Right cardiac atrium (tissue), 5 donors: ENCODE data around the gene DHRS9. TPM values are rescaled to one million over a fixed set of nuclear protein-coding genes. Genes with fewer than 3 reads are reported as not detected.

ENCODE experiments used
- ATAC-seq, 2 donors: fragments of 200-7000 bp; cut with Tn5 transposase; one replicate each; pipeline versions ENCODE4 v1.8.0 to v1.9.1; 2020; ENCODE audit warnings: moderate library complexity in 2 of 2, mild to moderate bottlenecking in 1 of 2
- DNase-seq, 3 donors: peaks; one replicate each; pipeline ENCODE4 v3.0.0-alpha.2; 2020
- H3K27ac ChIP-seq: one replicate; pipeline ENCODE4 v1.5.1; 2013; ENCODE audit warnings: mild to moderate bottlenecking, low read length, control low read depth, moderate library complexity
- H3K27me3 ChIP-seq: one replicate; pipeline ENCODE4 v1.6.1; 2013; ENCODE audit not compliant: control insufficient read depth, insufficient read depth
- H3K4me1 ChIP-seq: one replicate; pipeline ENCODE4 v1.6.1; 2013; ENCODE audit warnings: low read length; ENCODE audit not compliant: control insufficient read depth, insufficient read depth
- H3K4me3 ChIP-seq: one replicate; pipeline ENCODE4 v1.5.1; 2013; ENCODE audit warnings: low read length, control low read depth
- H3K9me3 ChIP-seq: one replicate; pipeline ENCODE4 v1.6.1; 2013; ENCODE audit warnings: low read length; ENCODE audit not compliant: control insufficient read depth
- WGBS: extraction: QIAGEN DNeasy Blood & Tissue Kit; methylation state at CpG from one replicate; pipeline ENCODE4 v1.1.7; 2013; 5-methylcytosine and 5-hydroxymethylcytosine counted together
- intact Hi-C, 4 donors: fragments of 100-400 bp; cut with DNase I; formaldehyde crosslinking; loops; one replicate each; pipeline versions ENCODE4 v1.11.0 to v1.14.0; 2022 to 2023
- polyA plus RNA-seq: library from polyadenylated mRNA; stranded (reverse); fragments of 200-250 nt; gene quantifications from one replicate; pipeline ENCODE4 v1.2.3, GENCODE V29; 2013
- total RNA-seq, 4 donors: library from RNA; stranded (reverse); fragmentation: NEBNext Ultra II Directional; extraction: Animal tissue kit (Norgen Biotek cat#: 25700); gene quantifications; one replicate each; pipeline ENCODE4 v1.2.1, GENCODE V29; 2021
- donor health status: healthy with polysubstance abuse.
- donor health status: DM: no; HTN: yes; CAD: no.
- donor health status: DM: no; HTN: no; CAD: no.
- donor health status: DM: no; HTN: yes; CAD: no; lungs with severe emphysema.
- donor health status: DM: yes; HTN: yes; CAD: no.

Gene DHRS9
- total and polyA plus RNA-seq, 5 donors = 44.7 to 84.0 (median 51.8) TPM

- H3K4me1 ChIP-seq = no peaks in the 10 kb centered on the region
- H3K9me3 ChIP-seq = no peaks in the 10 kb centered on the region
- H3K4me3 ChIP-seq = peak overlapping the region; percentile 16
- DNase-seq (no peak), ATAC-seq (peak in 1 of 2 donors; percentile 20)
- H3K27ac ChIP-seq = peak overlapping the region; percentile 37
- intact Hi-C loops = loop anchor here in 1 of 4 donors (10.0 kb wide), 1 partner anchor 118 kb away; no protein-coding TSS in a partner anchor
- no peaks in the 10 kb centered on the region for H3K27me3 ChIP-seq
- WGBS = 65% methylated on average over 4 of the region's 4 CpGs
These were observed 13.6 kb downstream of the DHRS9 start for GRCh38 chr2:169082995-169083394.

- peak in 1 of 2 donors; percentile 17 for ATAC-seq
- no peaks in the 10 kb centered on the region for H3K27me3 ChIP-seq
- H3K4me1 ChIP-seq = peaks cover 3% of the 10 kb centered on the region
- WGBS = 91% methylated on average over 3 of the region's 3 CpGs
- DNase-seq = no peak
- H3K27ac ChIP-seq = no peak overlapping the region
- H3K9me3 ChIP-seq = no peaks in the 10 kb centered on the region
- intact Hi-C loops = loop anchor here in 1 of 4 donors (10.0 kb wide), 1 partner anchor 122 kb away; no protein-coding TSS in a partner anchor
- H3K4me3 ChIP-seq = no peak overlapping the region
These were observed 17.6 kb downstream of the DHRS9 start for GRCh38 chr2:169086893-169087467.

- Histone ChIP-seq H3K4me3 (no peak overlapping the region), H3K27me3 (no peaks in the 10 kb centered on the region), H3K9me3 (no peaks in the 10 kb centered on the region), H3K4me1 (peaks cover 3% of the 10 kb centered on the region), H3K27ac (no peak overlapping the region)
- ATAC-seq (no peak), DNase-seq (no peak)
- 72% methylated on average over 6 of the region's 6 CpGs for WGBS
- intact Hi-C loops = loop anchor here in 1 of 4 donors (10.0 kb wide), 1 partner anchor 123 kb away; no protein-coding TSS in a partner anchor
These were observed 18.5 kb downstream of the DHRS9 start for GRCh38 chr2:169087757-169088379.

GRCh38 chr2:169089182-169089581, 19.8 kb downstream of the DHRS9 start:
- ATAC-seq (no peak), DNase-seq (no peak)
- 58% methylated on average over 2 of the region's 2 CpGs for WGBS
- Histone ChIP-seq H3K27me3 (no peaks in the 10 kb centered on the region), H3K4me1 (peaks cover 3% of the 10 kb centered on the region), H3K27ac (no peak overlapping the region), H3K9me3 (no peaks in the 10 kb centered on the region), H3K4me3 (no peak overlapping the region)
- intact Hi-C loops = loop anchor here in 1 of 4 donors (10.0 kb wide), 1 partner anchor 124 kb away; no protein-coding TSS in a partner anchor

DNA sequence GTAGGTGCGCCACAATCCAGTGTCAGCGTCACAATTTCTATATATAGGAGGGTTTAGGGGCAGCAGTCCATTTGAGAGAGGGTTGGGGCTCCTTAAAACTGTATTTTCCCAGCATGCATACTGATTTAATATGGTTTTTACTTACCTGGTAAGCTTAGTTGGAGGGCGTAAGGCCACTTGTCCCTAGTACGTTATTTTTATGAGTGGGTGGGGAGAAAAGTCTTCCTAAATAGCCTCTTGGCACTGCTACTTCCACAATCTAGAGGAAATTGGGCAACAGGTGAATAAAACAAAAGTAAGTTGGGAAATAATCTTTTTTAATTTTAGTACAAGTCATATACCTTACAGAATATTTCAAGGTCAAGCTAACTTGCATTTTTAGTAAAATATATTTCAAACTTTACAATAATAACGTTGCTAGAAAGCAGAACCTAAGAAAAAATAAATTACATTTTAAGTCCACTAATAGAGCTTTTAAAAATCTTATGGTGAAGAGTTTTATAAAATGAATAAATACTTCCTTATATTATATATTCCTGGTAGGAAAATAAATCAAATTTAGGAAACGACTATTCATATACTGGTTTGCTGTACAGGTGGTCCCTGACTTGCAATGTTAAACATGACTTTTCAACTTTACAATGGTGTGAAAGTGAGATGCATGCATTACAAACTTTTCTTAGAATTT, 20.9 kb downstream of the DHRS9 start:
- ATAC-seq = no peak
- Histone ChIP-seq H3K4me1 (peaks cover 3% of the 10 kb centered on the region), H3K9me3 (no peaks in the 10 kb centered on the region), H3K4me3 (no peak overlapping the region), H3K27me3 (no peaks in the 10 kb centered on the region), H3K27ac (no peak overlapping the region)
- intact Hi-C loops = no loop called here
- 78% methylated on average over 6 of the region's 6 CpGs for WGBS
- DNase-seq = no peak

DNA sequence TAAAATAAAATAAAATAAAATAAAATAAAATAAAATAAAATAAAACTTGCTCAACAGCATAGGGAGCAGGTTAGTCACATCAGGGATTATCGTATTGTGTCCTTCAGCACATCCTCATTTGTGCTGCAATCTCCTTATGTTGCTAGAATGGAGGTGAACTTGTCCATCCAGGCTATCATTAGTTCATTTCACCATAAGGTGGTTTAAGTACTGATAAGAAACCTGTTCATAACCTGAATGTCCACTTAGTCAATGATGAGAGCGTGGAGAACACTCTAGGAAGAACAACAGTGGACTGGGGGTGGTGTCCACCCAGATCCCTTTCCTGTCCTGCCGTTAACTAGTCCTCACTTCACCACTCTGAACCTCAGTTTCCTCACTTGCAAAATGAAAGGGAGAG, 21.9 kb downstream of the DHRS9 start:
- peaks cover 3% of the 10 kb centered on the region for H3K4me1 ChIP-seq
- 87% methylated on average over 3 of the region's 3 CpGs for WGBS

GRCh38 chr2:169091761-169092519, 22.6 kb downstream of the DHRS9 start:
- Histone ChIP-seq H3K9me3 (no peaks in the 10 kb centered on the region), H3K4me3 (no peak overlapping the region), H3K27ac (no peak overlapping the region), H3K4me1 (peaks cover 3% of the 10 kb centered on the region), H3K27me3 (no peaks in the 10 kb centered on the region)
- peak in 1 of 2 donors; percentile 34 for ATAC-seq
- DNase-seq = peak in 2 of 3 donors; percentile 28 to 43
- 80% methylated on average over 8 of the region's 8 CpGs for WGBS
- intact Hi-C loops = no loop called here

More for the DNA sequence above, 21.9 kb downstream of the DHRS9 start:
- Histone ChIP-seq H3K9me3 (no peaks in the 10 kb centered on the region), H3K27ac (no peak overlapping the region), H3K27me3 (no peaks in the 10 kb centered on the region), H3K4me3 (no peak overlapping the region)
- no peak for DNase-seq
- intact Hi-C loops = no loop called here
- no peak for ATAC-seq

DNA sequence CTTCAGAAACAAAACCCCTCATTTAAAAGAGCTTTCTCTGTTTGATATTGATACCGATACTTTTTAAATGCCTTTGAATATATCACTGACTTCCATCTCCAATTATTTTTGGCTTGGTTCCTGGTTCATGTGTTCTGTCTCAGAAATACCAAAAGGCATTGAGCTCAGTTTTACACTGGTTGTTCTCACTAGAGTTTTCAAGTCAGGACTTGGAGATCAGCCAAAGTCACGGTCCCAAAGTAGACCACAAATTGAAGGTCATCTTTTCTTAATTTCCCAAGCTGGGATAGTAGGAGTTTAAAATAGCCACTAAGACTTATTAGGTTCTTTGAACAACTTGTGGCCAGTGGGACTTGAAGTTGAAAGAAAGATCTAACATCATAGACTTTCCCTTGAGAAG, 24.2 kb downstream of the DHRS9 start:
- intact Hi-C loops = no loop called here
- 50% methylated on average over 2 of the region's 2 CpGs for WGBS
- Histone ChIP-seq H3K4me1 (peaks cover 3% of the 10 kb centered on the region), H3K27me3 (no peaks in the 10 kb centered on the region), H3K9me3 (no peaks in the 10 kb centered on the region), H3K27ac (no peak overlapping the region), H3K4me3 (no peak overlapping the region)
- DNase-seq (no peak), ATAC-seq (peak in 1 of 2 donors; percentile 23)

GRCh38 chr2:169094676-169095075, 25.3 kb downstream of the DHRS9 start:
- no peak for ATAC-seq
- no peak for DNase-seq
- no peaks in the 10 kb centered on the region for H3K4me1 ChIP-seq
- no peak overlapping the region for H3K27ac ChIP-seq
- 94% methylated on average over 1 of the region's 1 CpG for WGBS
- no peak overlapping the region for H3K4me3 ChIP-seq
- intact Hi-C loops = no loop called here
- no peaks in the 10 kb centered on the region for H3K27me3 ChIP-seq
- H3K9me3 ChIP-seq = no peaks in the 10 kb centered on the region

DNA sequence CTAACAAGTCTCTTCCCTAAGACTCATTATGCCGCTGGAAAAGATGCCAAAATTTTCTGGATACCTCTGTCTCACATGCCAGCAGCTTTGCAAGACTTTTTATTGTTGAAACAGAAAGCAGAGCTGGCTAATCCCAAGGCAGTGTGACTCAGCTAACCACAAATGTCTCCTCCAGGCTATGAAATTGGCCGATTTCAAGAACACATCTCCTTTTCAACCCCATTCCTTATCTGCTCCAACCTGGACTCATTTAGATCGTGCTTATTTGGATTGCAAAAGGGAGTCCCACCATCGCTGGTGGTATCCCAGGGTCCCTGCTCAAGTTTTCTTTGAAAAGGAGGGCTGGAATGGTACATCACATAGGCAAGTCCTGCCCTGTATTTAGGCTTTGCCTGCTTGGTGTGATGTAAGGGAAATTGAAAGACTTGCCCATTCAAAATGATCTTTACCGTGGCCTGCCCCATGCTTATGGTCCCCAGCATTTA, 26.3 kb downstream of the DHRS9 start:
- WGBS = 61% methylated on average over 5 of the region's 5 CpGs
- peak; percentile 32 to 57 for ATAC-seq
- H3K4me1 ChIP-seq = no peaks in the 10 kb centered on the region

More for the DNA sequence above, 26.3 kb downstream of the DHRS9 start:
- no peak overlapping the region for H3K4me3 ChIP-seq
- no peaks in the 10 kb centered on the region for H3K9me3 ChIP-seq
- no peaks in the 10 kb centered on the region for H3K27me3 ChIP-seq
- intact Hi-C loops = no loop called here
- DNase-seq = no peak
- H3K27ac ChIP-seq = peak overlapping the region; percentile 16
